Ascending aorta (tissue), 2 donors: ENCODE measurements around the gene KIAA1614. TPM values are rescaled to one million over a fixed set of nuclear protein-coding genes. Genes with fewer than 3 reads are reported as not detected.
"Not testable (repeated sequence)": the region's sequence is repeated elsewhere in the genome, so short reads cannot be mapped to it uniquely, and the experiment has no call there.

ENCODE experiments used
- DNase-seq, 2 donors: peaks; one replicate each; pipeline ENCODE4 v3.0.0-alpha.2; 2019; ENCODE audit warnings: low spot score in 2 of 2
- H3K27ac ChIP-seq, 2 donors: fragments of 200-600 bp; sonication (generic); one replicate each; pipeline ENCODE4 v1.5.1; 2016 to 2017; ENCODE audit warnings: mild to moderate bottlenecking in 1 of 2
- H3K27me3 ChIP-seq: fragments of 200-600 bp; sonication (generic); one replicate; pipeline ENCODE4 v1.5.1; 2017
- H3K36me3 ChIP-seq, 2 donors: fragments of 200-600 bp; sonication (generic); one replicate each; pipeline ENCODE4 v1.5.1; 2016
- H3K4me1 ChIP-seq, 2 donors: fragments of 200-600 bp; sonication (generic); one replicate each; pipeline ENCODE4 v1.5.1; 2016 to 2017; ENCODE audit warnings: mild to moderate bottlenecking in 1 of 2
- H3K4me3 ChIP-seq, 2 donors: fragments of 200-600 bp; sonication (generic); one replicate each; pipeline ENCODE4 v1.5.1; 2016 to 2017; ENCODE audit warnings: mild to moderate bottlenecking in 1 of 2
- H3K9me3 ChIP-seq, 2 donors: fragments of 200-600 bp; sonication (generic); one replicate each; pipeline ENCODE4 v1.5.1; 2016
- CTCF ChIP-seq, 3 experiments: fragments of 200-600 bp in 2 of 3; fragments of 450-650 bp in 1 of 3; sonication (generic) in 2 of 3; IDR thresholded peaks; one replicate each; pipeline ENCODE4 v1.5.1; 2016 to 2019; ENCODE audit warnings: antibody characterized with exemption in 3 of 3, mild to moderate bottlenecking in 1 of 3, moderate library complexity in 1 of 3
- intact Hi-C: fragments of 100-400 bp; cut with DNase I; formaldehyde crosslinking; loops from one replicate; pipeline ENCODE4 v1.15.1; 2023
- total RNA-seq: library from RNA; depleted of rRNA; stranded (reverse); fragments of >200 nt; gene quantifications from one replicate; pipeline ENCODE4 v1.1.0, GENCODE V29; 2016

Gene KIAA1614
- total RNA-seq, 1 donor from 2014 or later: 21.9 TPM

GRCh38 chr1:180964595-180964994, 51.9 kb downstream of the KIAA1614 start:
- intact Hi-C loops: no loop called here

GRCh38 chr1:180966312-180966711, 53.6 kb downstream of the KIAA1614 start:
- no peak overlapping the region for H3K4me3 ChIP-seq
- peaks cover 0 to 6% of the 10 kb centered on the region in 2 donors for H3K4me1 ChIP-seq
- H3K27ac ChIP-seq: no peak overlapping the region
- intact Hi-C loops: no loop called here
- H3K36me3 ChIP-seq: peaks cover 0 to 4% of the 10 kb centered on the region in 2 donors
- no peaks in the 10 kb centered on the region for H3K27me3 ChIP-seq
- no peak for TF ChIP-seq CTCF (IDR thresholded peaks at IDR 0.05)
- no peak for DNase-seq
- H3K9me3 ChIP-seq: no peaks in the 10 kb centered on the region

More at GRCh38 chr1:180964595-180964994, 51.9 kb downstream of the KIAA1614 start:
- Histone ChIP-seq H3K4me1 (peaks cover 0 to 6% of the 10 kb centered on the region in 2 donors), H3K27ac (no peak overlapping the region), H3K27me3 (no peaks in the 10 kb centered on the region), H3K36me3 (no peaks in the 10 kb centered on the region), H3K9me3 (no peaks in the 10 kb centered on the region), H3K4me3 (no peak overlapping the region)
- no peak for DNase-seq
- no peak for TF ChIP-seq CTCF (IDR thresholded peaks at IDR 0.05)

GRCh38 chr1:180966744-180967536, 54.2 kb downstream of the KIAA1614 start:
- H3K4me3 ChIP-seq: no peak overlapping the region
- no peaks in the 10 kb centered on the region for H3K27me3 ChIP-seq
- peaks cover 0 to 9% of the 10 kb centered on the region in 2 donors for H3K36me3 ChIP-seq
- peaks cover 0 to 4% of the 10 kb centered on the region in 2 donors for H3K4me1 ChIP-seq
- intact Hi-C loops: no loop called here
- DNase-seq: no peak
- H3K9me3 ChIP-seq: no peaks in the 10 kb centered on the region
- no peak for TF ChIP-seq CTCF (IDR thresholded peaks at IDR 0.05)
- no peak overlapping the region for H3K27ac ChIP-seq

- Histone ChIP-seq H3K4me1 (no peaks in the 10 kb centered on the region), H3K27ac (no peak overlapping the region), H3K4me3 (no peak overlapping the region), H3K27me3 (no peaks in the 10 kb centered on the region), H3K9me3 (no peaks in the 10 kb centered on the region), H3K36me3 (peaks cover 4 to 13% of the 10 kb centered on the region in 2 donors)
- intact Hi-C loops: no loop called here
- TF ChIP-seq CTCF (IDR thresholded peaks at IDR 0.05): no peak
- no peak for DNase-seq
These were observed 54.9 kb downstream of the KIAA1614 start for GRCh38 chr1:180967558-180967957.

- H3K4me1 ChIP-seq, H3K27ac ChIP-seq, intact Hi-C loops, DNase-seq, H3K27me3 ChIP-seq, H3K9me3 ChIP-seq, H3K4me3 ChIP-seq: not testable (repeated sequence)
- peaks cover 5 to 13% of the 10 kb centered on the region in 2 donors for H3K36me3 ChIP-seq
These were observed 56.1 kb downstream of the KIAA1614 start for GRCh38 chr1:180968834-180969233.

GRCh38 chr1:180969434-180969833, 56.7 kb downstream of the KIAA1614 start:
- no peaks in the 10 kb centered on the region for H3K9me3 ChIP-seq
- peaks cover 5 to 13% of the 10 kb centered on the region in 2 donors for H3K36me3 ChIP-seq
- H3K27me3 ChIP-seq: no peaks in the 10 kb centered on the region
- TF ChIP-seq CTCF (IDR thresholded peaks at IDR 0.05): no peak
- H3K4me1 ChIP-seq: no peaks in the 10 kb centered on the region
- DNase-seq: no peak
- intact Hi-C loops: no loop called here
- no peak overlapping the region for H3K27ac ChIP-seq
- no peak overlapping the region for H3K4me3 ChIP-seq
